Activated CD4-positive, alpha-beta T cell treated with anti-CD3 and anti-CD28 coated beads, Interleukin-2, amount 50 U/mL, for 16 hours (primary cell): ENCODE measurements around the gene KCNA10.
A peak's percentile ranks its signal among the peaks of the same experiment; 100 is the strongest.

Experiments used
- DNase-seq: peaks from one replicate; pipeline ENCODE4 v3.0.0-alpha.2; 2020

The KCNA10 gene

DNA sequence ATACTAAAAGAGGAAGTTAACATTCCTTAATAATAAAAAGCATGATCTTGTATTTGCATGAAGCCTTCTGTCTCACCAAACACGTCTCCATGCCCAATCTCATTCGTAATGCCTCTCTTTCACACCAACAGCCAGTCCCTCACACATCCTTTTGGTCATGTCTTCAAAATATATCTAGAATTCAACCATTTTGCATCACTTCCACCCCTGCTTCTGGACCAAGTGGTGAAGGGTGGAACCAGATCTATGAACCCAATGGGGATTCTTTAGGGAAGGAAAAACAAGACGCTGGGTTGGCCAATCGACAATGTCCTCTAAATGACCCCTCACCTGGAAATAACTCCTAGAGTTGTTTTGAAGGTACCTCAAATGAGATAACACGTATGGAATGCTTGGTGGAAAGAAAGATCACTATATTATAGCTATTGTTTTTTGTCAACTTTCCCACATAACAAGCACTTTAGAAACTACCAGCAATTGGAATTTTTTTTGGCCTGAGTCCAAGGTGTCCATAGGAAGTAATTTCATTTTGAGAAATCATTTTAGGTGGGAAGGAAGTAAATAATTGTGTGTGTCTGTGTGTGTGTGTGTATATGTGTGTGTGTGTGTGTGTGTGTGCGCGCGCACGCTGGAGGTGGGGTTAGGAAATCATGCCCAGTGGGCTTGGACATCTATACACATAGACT lies at the start of gene KCNA10:
Gene KCNA10, minus strand, starts transcription at position 51 of the 686 bp plus-strand sequence. CDS start 388 bp downstream, outside the sequence.
- no peak for DNase-seq

DNA sequence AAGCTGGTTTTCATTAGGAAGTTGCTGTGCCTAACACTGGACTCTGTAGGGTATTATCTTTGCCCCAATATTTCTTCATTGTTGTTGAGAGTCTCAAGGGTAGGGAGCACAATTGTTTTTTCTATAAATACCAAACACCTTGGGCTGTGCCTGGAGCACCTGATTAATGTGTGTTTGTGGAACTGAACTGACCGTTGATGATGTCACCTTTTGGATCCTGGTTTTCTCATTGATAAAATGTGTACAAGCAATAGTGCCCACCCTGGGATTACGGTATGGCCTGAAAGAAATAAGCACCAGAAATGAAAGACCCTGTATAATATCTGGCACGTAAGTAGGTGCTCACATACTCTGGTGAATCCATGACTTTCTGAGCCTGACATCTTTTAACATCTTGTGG lies 47.9 kb upstream of the KCNA10 start:
- no peak for DNase-seq

GRCh38 chr1:110565565-110565964 lies 46.6 kb upstream of the KCNA10 start:
- DNase-seq: no peak

DNA sequence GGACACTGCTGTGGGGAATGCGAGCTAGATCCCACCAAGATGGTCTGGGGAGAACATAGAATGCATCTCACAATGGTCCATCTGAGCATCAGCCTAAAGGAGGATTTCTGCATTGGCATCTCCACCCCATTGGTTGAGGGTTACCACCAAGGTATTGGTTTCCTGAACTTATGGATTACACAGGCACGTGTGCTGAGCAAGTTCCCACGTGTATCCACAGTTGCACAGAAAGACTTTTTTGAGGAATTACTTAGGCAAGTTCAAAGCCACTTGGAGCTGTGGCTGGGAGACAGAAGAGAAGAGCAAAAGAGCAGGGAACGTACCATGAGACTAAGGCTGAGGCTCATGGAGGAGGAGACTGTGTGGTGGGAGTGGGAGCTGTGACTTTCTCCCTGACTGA lies 44.1 kb upstream of the KCNA10 start:
- DNase-seq: no peak

GRCh38 chr1:110561596-110561995 lies 42.6 kb upstream of the KCNA10 start:
- DNase-seq: no peak

- DNase-seq: peak; percentile 35
These were observed 40.2 kb upstream of the KCNA10 start for GRCh38 chr1:110559157-110559556.

- DNase-seq: no peak
These were observed 38.5 kb upstream of the KCNA10 start for GRCh38 chr1:110557481-110557880.

- DNase-seq: no peak
These were observed 37.5 kb upstream of the KCNA10 start for GRCh38 chr1:110556471-110556807.

DNA sequence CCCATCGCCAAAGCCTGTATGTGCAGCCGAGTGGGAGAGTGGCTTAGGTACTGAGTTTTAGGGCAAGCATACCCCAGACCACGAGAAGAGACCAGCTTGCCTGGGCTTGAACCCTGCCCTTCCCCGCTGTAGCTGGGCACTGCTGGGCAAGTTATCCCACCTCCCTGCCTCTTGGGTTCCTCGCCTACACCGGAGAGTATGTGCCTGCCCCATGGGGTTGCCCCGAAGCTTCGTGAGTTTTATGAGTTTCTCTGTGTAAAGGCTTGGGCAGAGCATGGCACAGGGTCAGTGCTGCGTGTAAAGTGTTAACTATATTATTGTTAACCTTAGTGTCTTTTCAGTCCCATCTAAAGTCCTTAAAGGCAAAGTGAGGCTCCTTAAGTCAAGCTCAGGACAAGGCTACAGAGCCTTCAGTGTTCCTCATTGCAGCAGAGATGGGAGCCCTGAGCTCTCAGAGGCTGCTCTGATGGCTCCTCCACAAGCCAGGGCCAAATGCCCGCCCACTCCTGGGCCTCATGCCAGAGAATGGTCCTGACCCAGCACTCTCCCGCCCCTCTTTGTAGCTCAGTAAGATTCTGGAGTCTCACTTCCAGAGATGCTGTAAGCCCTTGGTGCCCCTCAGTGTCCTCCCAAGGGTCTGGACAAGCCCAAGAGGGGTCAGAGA lies 37.0 kb upstream of the KCNA10 start:
- no peak for DNase-seq

DNA sequence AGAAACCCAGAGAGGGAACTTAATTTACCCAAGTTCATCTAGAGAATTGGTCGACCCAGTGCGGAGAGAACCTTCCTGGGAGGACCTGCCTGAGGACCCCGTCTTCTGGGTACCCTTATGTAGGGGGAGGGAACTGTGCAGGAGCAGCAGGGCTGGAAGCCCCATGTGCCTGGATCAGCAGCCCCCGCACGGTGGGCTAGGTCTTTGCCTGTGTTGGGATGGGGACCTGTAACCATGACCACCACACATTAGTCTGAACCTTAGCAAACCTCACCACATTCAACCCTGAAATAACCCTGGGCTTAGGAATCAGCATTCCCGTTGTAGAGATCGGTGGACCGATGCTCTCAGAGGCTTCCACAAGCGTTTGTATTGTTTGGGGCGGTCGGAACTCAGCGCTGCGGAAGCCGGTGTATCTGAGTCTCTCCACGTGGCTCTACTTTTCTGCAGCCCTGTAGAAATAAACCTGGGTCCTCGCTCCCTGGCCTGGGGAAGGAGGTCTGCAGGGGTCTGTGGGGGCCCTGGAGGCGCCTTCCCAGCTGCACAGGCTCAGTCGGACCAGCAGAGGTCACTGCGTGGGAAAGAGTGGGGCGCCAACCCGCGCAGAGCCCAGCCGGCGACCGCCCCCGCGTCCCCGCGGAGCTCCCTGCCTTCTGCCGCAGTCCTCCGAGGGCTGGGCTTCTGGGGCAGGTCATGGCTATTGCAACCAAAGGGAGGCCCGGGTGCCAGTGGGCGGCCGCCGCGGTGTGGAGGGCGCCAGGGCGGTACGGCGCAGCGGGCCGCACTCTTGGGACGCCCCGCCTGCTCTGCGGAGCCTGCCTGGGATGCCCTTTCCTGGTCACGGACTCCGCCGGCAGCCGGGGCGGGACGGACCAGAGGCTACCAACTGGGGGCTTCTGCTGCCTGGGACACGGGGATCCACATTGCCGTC lies 36.2 kb upstream of the KCNA10 start:
- peak; percentile 42 for DNase-seq

DNA sequence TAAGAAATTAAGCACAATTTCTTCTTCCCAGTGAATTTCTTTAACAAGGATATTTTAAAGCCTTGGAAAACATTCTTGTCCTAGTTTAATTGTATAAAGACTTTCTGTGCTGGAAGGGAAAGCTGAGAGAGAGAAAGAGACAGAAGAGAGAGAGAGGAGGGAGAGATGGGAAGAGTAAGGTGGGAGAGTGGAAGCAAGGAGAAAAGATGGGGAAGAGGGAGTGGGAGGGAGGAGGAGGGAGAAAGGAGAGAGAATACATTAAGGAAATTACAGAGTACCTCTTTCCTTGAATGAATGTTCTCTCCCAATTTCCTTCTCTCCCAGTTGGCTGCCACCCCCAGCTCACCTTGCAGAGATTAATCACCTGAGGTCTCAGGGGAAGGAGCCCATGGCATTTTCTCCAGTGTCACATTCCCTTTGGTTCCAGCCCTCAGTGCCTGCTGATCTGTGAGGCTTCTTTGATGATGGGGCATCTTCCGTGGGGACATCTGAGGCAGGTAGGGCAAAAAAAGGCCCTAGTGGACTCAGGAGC lies 32.4 kb upstream of the KCNA10 start:
- DNase-seq: no peak

DNA sequence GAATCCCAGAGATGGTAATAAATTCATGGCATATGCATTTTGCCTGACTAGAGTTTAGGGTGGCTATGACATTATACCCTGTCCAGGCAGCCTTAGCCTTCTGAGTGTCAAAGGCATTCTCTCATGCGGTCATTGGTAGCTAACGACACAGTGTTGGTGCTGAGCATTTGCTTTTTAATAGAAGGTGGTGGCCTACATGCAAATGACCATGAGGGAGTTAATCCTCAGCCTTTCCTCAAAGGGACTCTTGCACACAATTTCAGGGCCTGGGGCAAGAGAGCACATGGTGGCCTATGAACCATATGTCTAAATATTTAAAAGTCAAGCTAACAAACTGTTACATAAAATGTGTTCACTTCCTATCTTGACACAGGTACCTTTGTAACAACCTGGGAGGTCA lies 30.9 kb upstream of the KCNA10 start:
- no peak for DNase-seq

GRCh38 chr1:110548381-110548780 lies 29.4 kb upstream of the KCNA10 start:
- peak; percentile 10 for DNase-seq

- no peak for DNase-seq
These were observed 28.0 kb upstream of the KCNA10 start for GRCh38 chr1:110547017-110547416.

GRCh38 chr1:110545492-110545891 lies 26.5 kb upstream of the KCNA10 start:
- DNase-seq: no peak

DNA sequence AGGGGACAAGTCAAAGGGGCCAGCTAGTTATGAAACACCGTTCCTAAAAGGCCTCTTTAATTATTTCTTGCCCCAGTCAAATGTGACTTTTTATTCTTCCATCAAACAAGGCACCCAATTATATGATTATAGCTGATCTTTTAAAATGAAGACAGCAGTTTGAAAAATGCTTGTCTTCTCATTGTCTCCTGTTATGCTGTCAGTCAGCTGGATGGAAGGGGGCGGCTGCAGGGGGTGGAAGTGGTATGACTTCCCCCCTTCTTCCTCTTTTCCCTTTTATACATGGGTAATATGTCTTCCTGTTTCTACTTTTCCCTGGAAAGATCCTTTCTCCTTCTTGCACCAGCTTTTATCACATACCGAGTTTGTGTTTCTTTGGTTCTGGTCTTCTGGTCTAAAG lies 25.8 kb upstream of the KCNA10 start:
- no peak for DNase-seq

DNA sequence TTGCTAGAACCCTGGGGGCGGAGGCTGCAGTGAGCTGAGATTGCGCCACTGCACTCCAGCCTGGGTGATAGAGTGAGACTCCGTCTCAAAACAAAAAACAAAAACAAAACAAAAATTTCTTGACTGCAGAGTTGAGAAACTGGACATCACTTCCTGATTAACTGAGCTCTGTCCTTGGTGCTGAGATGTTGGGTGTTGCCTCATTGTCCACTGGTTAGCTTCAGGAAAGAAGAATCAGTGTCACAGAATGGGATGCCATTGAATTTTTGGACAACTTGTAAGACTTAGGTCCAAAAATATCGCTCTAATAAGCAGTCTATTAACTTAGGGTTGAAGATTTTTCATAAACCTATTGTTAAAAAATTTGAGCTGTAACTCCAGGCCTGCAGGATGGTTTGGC lies 23.8 kb upstream of the KCNA10 start:
- no peak for DNase-seq

DNA sequence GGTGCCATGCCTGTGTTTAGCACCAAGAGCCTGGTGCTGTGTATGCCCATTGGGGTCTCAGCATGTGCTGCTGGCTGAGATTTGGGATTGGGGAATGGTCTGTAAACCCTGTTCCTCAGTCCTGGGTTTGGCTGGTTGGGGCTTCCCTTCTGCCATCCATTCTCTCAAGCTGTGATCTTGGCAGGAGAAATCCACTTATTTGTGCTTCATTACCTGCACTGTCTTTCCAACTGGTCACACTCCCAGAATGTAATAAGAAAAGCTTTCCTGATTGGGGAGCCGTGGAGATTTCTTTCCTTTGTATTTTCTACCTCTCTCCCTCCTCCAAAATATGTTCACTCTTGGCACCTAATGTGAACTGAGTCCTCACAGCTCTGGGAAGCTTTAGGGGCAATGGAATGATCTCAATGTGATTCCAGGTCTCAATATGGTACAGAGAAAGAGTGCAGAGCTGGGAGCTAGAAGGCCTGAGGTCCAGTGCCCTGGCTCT lies 23.0 kb upstream of the KCNA10 start:
- no peak for DNase-seq

DNA sequence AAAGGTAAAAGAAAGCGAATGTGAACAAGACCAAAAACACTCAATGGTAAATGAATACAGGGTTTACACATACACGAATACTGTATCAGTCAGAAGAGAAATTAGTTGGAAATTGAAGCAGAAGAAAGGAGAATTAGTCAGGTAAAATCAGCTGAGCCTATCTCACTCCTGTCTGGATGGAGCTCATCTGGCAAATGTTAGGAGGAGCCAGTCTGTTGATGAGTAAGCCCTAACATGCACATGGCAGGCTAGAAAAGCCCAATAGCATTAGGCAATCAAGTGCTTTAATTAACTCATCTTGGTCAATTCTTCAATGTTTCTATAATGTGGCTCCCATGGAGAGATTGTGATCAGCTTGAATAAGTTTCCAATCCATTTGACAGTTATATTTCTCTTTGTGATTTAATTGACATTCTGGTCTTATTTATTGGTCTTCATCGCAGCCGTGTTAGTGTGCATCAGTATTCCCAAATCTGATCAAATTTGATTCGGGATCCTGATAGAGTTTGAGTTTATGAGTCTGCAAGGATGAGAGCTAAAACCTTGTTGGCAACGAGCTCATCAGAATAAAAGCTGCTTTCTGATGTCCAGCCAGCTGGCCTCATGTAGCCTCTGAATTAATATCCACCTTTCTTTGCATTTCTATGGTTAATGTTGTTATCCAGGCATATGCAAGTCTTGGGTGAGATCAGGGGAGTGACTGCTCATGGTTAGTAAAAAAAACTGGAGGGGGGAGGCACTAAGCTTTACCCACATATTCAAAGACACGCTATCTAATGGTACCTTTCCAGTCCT lies 22.1 kb upstream of the KCNA10 start:
- no peak for DNase-seq

GRCh38 chr1:110538921-110539320 lies 19.9 kb upstream of the KCNA10 start:
- DNase-seq: no peak

- DNase-seq: no peak
These were observed 19.1 kb upstream of the KCNA10 start for GRCh38 chr1:110538075-110538474.

GRCh38 chr1:110535985-110536384 lies 17.0 kb upstream of the KCNA10 start:
- DNase-seq: no peak

GRCh38 chr1:110533230-110533629 lies 14.3 kb upstream of the KCNA10 start:
- DNase-seq: no peak
